Measurements from ENCODE around the gene RBM33. TPM values are rescaled to one million over a fixed set of nuclear protein-coding genes. Genes with fewer than 3 reads are reported as not detected.

RBM33 gene
- total and polyA plus RNA-seq, 2 of the 4 experiments (the other 2 are of a cell fraction), result 7.3 to 10.8 TPM

GRCh38 chr7:155597753-155598140 is 46.7 kb upstream of the RBM33 start:
- WGBS, 2 experiments (ENCODE audit: extremely low coverage in 2 of 2, insufficient read length in 1 of 2), result no CpG with 5 or more reads among the region's 1 CpG
- Histone ChIP-seq H2AK5ac (ENCODE audit: low read depth, low read length) (no peak overlapping the region), H2BK20ac (ENCODE audit: low read depth, low read length) (no peak overlapping the region), H3K4me2 (ENCODE audit: low read depth, low read length) (no peak overlapping the region), H2BK5ac (ENCODE audit: low read depth, low read length, poor library complexity, severe bottlenecking) (no peak overlapping the region), H4K20me1 (ENCODE audit: insufficient read depth, low read length) (no peaks in the 10 kb centered on the region), H3K9me1 (ENCODE audit: insufficient read depth, low read length) (no peaks in the 10 kb centered on the region), H3K18ac (ENCODE audit: low read depth, low read length) (no peak overlapping the region), H3K79me1 (ENCODE audit: low read depth in 1 of 2, low read length in 2 of 2) (no peaks in the 10 kb centered on the region), H3K9ac (ENCODE audit: low read depth, low read length) (peak overlapping the region; percentile 4; the same call in 1 of the 2 replicates), H4K5ac (ENCODE audit: low read depth, low read length) (no peak overlapping the region), H3K36me3 (ENCODE audit: control insufficient read depth, insufficient read depth, low read length) (no peaks in the 10 kb centered on the region), H3K4ac (ENCODE audit: low read depth, low read length) (no peak overlapping the region), H3K4me3 (ENCODE audit: insufficient read depth, low read depth, low read length) (no peak overlapping the region), H3K56ac (ENCODE audit: extremely low read depth, insufficient read depth, low read length) (no peak overlapping the region), H4K8ac (ENCODE audit: low read depth in 2 of 2, low read length in 2 of 2) (no peak overlapping the region), H3K27ac (ENCODE audit: insufficient read depth, low read length) (no peak overlapping the region), H2BK120ac (ENCODE audit: low read depth, low read length) (no peak overlapping the region), H2AFZ (replicated peaks; ENCODE audit: low read length, poor library complexity) (no peak overlapping the region), H2AK9ac (replicated peaks; ENCODE audit: low read depth, low read length, poor library complexity) (no peak overlapping the region), H3K27me3 (ENCODE audit: control insufficient read depth, insufficient read depth, low read length) (peaks cover 14% of the 10 kb centered on the region), H3K23ac (ENCODE audit: low read depth, low read length) (no peak overlapping the region), H2BK15ac (ENCODE audit: low read depth, low read length) (no peak overlapping the region), H3K14ac (replicated peaks; ENCODE audit: low read depth, low read length) (no peak overlapping the region), H4K91ac (ENCODE audit: insufficient read depth, low read depth, low read length) (no peak overlapping the region), H3K9me3 (ENCODE audit: control insufficient read depth, insufficient read depth, low read length) (no peaks in the 10 kb centered on the region), H3K4me1 (ENCODE audit: control insufficient read depth, insufficient read depth, low read length) (no peaks in the 10 kb centered on the region)
- TF ChIP-seq ELK1 (IDR thresholded peaks at IDR 0.05; ENCODE audit: borderline replicate concordance, low read depth, low read length) (no peak), CEBPB (IDR thresholded peaks at IDR 0.05; ENCODE audit: low read depth, low read length) (no peak), SMC3 (IDR thresholded peaks at IDR 0.05; ENCODE audit: low read depth, low read length) (no peak), FOS (IDR thresholded peaks at IDR 0.05; ENCODE audit: low read depth, low read length) (no peak), RFX5 (IDR thresholded peaks at IDR 0.05; ENCODE audit: low read depth, low read length) (no peak), BHLHE40 (IDR thresholded peaks at IDR 0.05; ENCODE audit: low read depth, low read length) (no peak), CHD1 (IDR thresholded peaks at IDR 0.05; ENCODE audit: low read depth, low read length) (no peak), MAZ (IDR thresholded peaks at IDR 0.05; ENCODE audit: borderline replicate concordance, low read depth, low read length) (no peak), CTCF (conservative IDR thresholded peaks at IDR 0.05; ENCODE audit: low read depth, low read length) (no peak), RAD21 (IDR thresholded peaks at IDR 0.05; ENCODE audit: low read length) (no peak), RCOR1 (IDR thresholded peaks at IDR 0.05; ENCODE audit: insufficient replicate concordance, low read length) (no peak), USF2 (IDR thresholded peaks at IDR 0.05; ENCODE audit: low read depth, low read length) (no peak), MXI1 (IDR thresholded peaks at IDR 0.05; ENCODE audit: borderline replicate concordance, low read depth, low read length) (no peak), POLR2A (IDR thresholded peaks at IDR 0.05; ENCODE audit: low read depth, low read length) (no peak)
- POLR2A ChIA-PET (ENCODE audit: unreplicated experiment), result no interaction called here
- CTCF ChIA-PET, result interaction anchor here (0.6 to 2.3 kb wide), 6 partner anchors 134 to 171 kb away, joined by 3 to 15 read pairs (median 8); no protein-coding TSS in a partner anchor
- ATAC-seq (ENCODE audit: low read depth) (no peak), DNase-seq (no peak)
- BruUV-seq (replicated peaks), result no TSS peak
- in situ Hi-C loops (cut with MboI; ENCODE audit: low sequenced_read_pairs) (no loop called here), dilution Hi-C loops (cut with HindIII; ENCODE audit: low sequenced_read_pairs, unreplicated experiment) (no loop called here), intact Hi-C loops (cut with micrococcal nuclease) (loop anchor here (1.0 to 5.0 kb wide), 5 partner anchors 45 to 670 kb away; partner anchors contain the start of gene RBM33)
